DMS53 treated with DMSO at 0.1 percent for 48 hours (cell line): ENCODE data around the gene CAB39.

Experiments
- DNase-seq: peaks from one replicate; lab custom pipeline; 2025; ENCODE audit not compliant: unreplicated experiment; lab: John Stamatoyannopoulos, UW

CAB39 gene

GRCh38 chr2:230712443-230713330, at the start of gene CAB39:
TSS of gene CAB39 (plus strand) at chr2:230712842. CDS start at chr2:230760002, 47,160 bp downstream.
- DNase-seq, result peak; percentile 62

GRCh38 chr2:230664128-230664527, 48.5 kb upstream of the CAB39 start:
- no peak for DNase-seq

- no peak for DNase-seq
These were observed 47.8 kb upstream of the CAB39 start for GRCh38 chr2:230664844-230665243.

- DNase-seq, result no peak
These were observed 47.4 kb upstream of the CAB39 start for GRCh38 chr2:230665263-230665691.

- DNase-seq, result no peak
These were observed 46.2 kb upstream of the CAB39 start for GRCh38 chr2:230666446-230666845.

- DNase-seq, result no peak
These were observed 45.5 kb upstream of the CAB39 start for GRCh38 chr2:230666885-230667712.

- no peak for DNase-seq
These were observed 44.3 kb upstream of the CAB39 start for GRCh38 chr2:230668184-230668938.

GRCh38 chr2:230668939-230669303, 43.7 kb upstream of the CAB39 start:
- DNase-seq, result no peak

GRCh38 chr2:230669386-230669950, 43.2 kb upstream of the CAB39 start:
- no peak for DNase-seq

- DNase-seq, result no peak
These were observed 41.5 kb upstream of the CAB39 start for GRCh38 chr2:230671117-230671516.

GRCh38 chr2:230672836-230673235, 39.8 kb upstream of the CAB39 start:
- DNase-seq, result no peak

- DNase-seq, result no peak
These were observed 38.2 kb upstream of the CAB39 start for GRCh38 chr2:230674401-230674800.

GRCh38 chr2:230674966-230675672, 37.5 kb upstream of the CAB39 start:
- no peak for DNase-seq

- no peak for DNase-seq
These were observed 36.1 kb upstream of the CAB39 start for GRCh38 chr2:230676546-230676945.

GRCh38 chr2:230677201-230677946, 35.3 kb upstream of the CAB39 start:
- DNase-seq, result no peak

- no peak for DNase-seq
These were observed 34.6 kb upstream of the CAB39 start for GRCh38 chr2:230678018-230678417.

- DNase-seq, result no peak
These were observed 34.2 kb upstream of the CAB39 start for GRCh38 chr2:230678451-230678850.

GRCh38 chr2:230680463-230681170, 32.0 kb upstream of the CAB39 start:
- DNase-seq, result no peak

- DNase-seq, result no peak
These were observed 31.5 kb upstream of the CAB39 start for GRCh38 chr2:230681171-230681545.
